ENCODE measurements around the gene HASPIN. TPM values are rescaled to one million over a fixed set of nuclear protein-coding genes. Genes with fewer than 3 reads are reported as not detected.

HASPIN gene
- total RNA-seq, 4 donors from 2014 or later = 0.13 to 0.23 TPM; not detected in 2

DNA sequence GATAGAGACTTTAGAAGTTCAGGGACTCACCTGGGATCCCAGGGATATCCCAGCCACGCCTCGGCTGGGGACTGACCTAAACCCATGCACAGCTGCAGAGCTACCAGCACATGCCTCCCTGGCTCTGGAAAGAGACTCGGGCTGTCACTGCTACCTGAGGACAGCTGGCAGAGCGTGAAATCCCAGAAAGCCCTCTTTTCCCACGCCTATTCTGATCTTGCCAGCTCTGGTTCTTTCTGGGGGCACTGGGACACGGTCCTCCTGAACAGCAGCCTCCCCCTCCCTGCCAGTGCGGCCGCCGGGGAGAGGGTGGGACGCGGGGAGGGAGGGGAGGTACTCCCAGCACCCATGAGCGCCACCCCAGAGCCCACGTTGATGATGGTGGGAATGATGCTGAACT is 38.5 kb upstream of the HASPIN start:
- no CpG with 5 or more reads among the region's 13 CpGs for WGBS
- Histone ChIP-seq H3K36me3 (no peaks in the 10 kb centered on the region), H3K4me3 (no peak overlapping the region), H3K27me3 (peaks cover 0 to 67% (median 3%) of the 10 kb centered on the region in 4 donors), H3K27ac (replicated peaks in 1 of 4) (no peak overlapping the region), H3K9me3 (no peaks in the 10 kb centered on the region), H3K4me1 (peaks cover 0 to 7% (median 3%) of the 10 kb centered on the region in 4 donors)
- intact Hi-C loops (cut with DNase I) = no loop called here
- TF ChIP-seq, protein P1, sequence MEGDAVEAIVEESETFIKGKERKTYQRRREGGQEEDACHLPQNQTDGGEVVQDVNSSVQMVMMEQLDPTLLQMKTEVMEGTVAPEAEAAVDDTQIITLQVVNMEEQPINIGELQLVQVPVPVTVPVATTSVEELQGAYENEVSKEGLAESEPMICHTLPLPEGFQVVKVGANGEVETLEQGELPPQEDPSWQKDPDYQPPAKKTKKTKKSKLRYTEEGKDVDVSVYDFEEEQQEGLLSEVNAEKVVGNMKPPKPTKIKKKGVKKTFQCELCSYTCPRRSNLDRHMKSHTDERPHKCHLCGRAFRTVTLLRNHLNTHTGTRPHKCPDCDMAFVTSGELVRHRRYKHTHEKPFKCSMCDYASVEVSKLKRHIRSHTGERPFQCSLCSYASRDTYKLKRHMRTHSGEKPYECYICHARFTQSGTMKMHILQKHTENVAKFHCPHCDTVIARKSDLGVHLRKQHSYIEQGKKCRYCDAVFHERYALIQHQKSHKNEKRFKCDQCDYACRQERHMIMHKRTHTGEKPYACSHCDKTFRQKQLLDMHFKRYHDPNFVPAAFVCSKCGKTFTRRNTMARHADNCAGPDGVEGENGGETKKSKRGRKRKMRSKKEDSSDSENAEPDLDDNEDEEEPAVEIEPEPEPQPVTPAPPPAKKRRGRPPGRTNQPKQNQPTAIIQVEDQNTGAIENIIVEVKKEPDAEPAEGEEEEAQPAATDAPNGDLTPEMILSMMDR (IDR thresholded peaks at IDR 0.05) = no peak
- TF ChIP-seq EP300 (IDR thresholded peaks at IDR 0.05) (no peak), POLR2A (IDR thresholded peaks at IDR 0.05; ENCODE audit: low read depth) (no peak), POLR2AphosphoS5 (IDR thresholded peaks at IDR 0.05) (no peak)
- no peak for DNase-seq (ENCODE audit: extremely low spot score)

DNA sequence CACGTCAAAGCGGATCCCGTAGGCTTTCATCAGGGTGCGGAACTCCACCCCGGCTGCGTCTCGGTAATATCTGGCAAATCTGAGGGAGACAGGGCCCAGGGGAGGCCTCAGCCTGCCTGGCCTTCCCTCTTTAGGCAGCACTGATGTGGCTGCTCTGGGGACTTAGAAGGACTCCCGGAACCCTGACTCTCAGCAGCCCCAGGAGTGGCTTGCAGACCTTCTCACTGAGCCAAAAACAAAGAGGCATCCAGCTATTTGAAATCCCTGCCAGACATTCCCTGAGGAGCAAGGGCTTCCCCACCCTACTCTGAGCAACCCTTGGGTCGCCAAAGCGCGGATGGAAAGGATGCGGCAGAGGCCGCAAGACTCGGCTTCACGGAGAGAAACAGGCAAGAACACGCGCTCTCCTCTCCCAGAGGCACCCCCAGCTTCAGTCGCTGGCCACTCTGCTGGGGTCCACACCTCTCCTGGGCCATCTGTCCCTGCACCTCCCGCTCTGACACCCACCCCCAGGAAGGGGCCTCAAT is 35.6 kb upstream of the HASPIN start:
- H3K9me3 ChIP-seq = no peaks in the 10 kb centered on the region
- TF ChIP-seq EP300 (IDR thresholded peaks at IDR 0.05) (no peak), POLR2A (IDR thresholded peaks at IDR 0.05; ENCODE audit: low read depth) (no peak), POLR2AphosphoS5 (IDR thresholded peaks at IDR 0.05) (no peak)
- TF ChIP-seq, protein P1 (IDR thresholded peaks at IDR 0.05) = no peak
- H3K36me3 ChIP-seq = no peaks in the 10 kb centered on the region
- H3K27ac ChIP-seq (replicated peaks in 1 of 4) = no peak overlapping the region
- intact Hi-C loops (cut with DNase I) = no loop called here
- H3K4me3 ChIP-seq = no peak overlapping the region
- no peak for DNase-seq (ENCODE audit: extremely low spot score)
- peaks cover 0 to 70% (median 5%) of the 10 kb centered on the region in 4 donors for H3K27me3 ChIP-seq
- WGBS = 66% methylated on average over 12 of the region's 19 CpGs
- H3K4me1 ChIP-seq = peaks cover 0 to 7% (median 3%) of the 10 kb centered on the region in 4 donors

DNA sequence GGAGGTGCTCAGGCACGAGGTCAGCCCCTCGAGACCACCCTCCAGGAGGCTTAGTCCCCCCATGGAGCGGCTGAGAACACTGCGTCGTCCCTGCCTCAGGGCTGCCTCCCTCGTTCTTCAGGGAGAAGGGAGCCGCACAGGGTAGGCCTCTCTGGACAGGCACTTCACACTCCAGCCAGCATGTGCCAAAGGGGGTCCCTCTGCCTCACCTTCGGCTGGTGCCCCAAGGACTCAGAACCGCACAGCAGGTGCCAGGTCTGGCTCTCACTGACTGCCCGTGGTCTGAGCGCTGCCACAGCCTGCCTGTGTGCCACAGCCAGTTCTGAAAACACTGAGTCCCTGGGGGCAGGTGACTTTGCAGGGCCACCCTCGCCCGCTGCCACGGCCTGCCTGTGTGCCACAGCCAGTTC is 34.8 kb upstream of the HASPIN start:
- H3K4me1 ChIP-seq = peaks cover 0 to 7% (median 3%) of the 10 kb centered on the region in 4 donors
- H3K4me3 ChIP-seq = no peak overlapping the region
- intact Hi-C loops (cut with DNase I) = no loop called here
- no peak overlapping the region for H3K27ac ChIP-seq (replicated peaks in 1 of 4)
- H3K36me3 ChIP-seq = no peaks in the 10 kb centered on the region
- TF ChIP-seq POLR2A (IDR thresholded peaks at IDR 0.05; ENCODE audit: low read depth) (no peak), EP300 (IDR thresholded peaks at IDR 0.05) (no peak), POLR2AphosphoS5 (IDR thresholded peaks at IDR 0.05) (no peak)
- TF ChIP-seq, protein P1 (IDR thresholded peaks at IDR 0.05) = no peak
- H3K9me3 ChIP-seq = no peaks in the 10 kb centered on the region
- peaks cover 0 to 70% (median 8%) of the 10 kb centered on the region in 4 donors for H3K27me3 ChIP-seq
- WGBS = 76% methylated on average over 5 of the region's 14 CpGs
- DNase-seq (ENCODE audit: extremely low spot score) = no peak

DNA sequence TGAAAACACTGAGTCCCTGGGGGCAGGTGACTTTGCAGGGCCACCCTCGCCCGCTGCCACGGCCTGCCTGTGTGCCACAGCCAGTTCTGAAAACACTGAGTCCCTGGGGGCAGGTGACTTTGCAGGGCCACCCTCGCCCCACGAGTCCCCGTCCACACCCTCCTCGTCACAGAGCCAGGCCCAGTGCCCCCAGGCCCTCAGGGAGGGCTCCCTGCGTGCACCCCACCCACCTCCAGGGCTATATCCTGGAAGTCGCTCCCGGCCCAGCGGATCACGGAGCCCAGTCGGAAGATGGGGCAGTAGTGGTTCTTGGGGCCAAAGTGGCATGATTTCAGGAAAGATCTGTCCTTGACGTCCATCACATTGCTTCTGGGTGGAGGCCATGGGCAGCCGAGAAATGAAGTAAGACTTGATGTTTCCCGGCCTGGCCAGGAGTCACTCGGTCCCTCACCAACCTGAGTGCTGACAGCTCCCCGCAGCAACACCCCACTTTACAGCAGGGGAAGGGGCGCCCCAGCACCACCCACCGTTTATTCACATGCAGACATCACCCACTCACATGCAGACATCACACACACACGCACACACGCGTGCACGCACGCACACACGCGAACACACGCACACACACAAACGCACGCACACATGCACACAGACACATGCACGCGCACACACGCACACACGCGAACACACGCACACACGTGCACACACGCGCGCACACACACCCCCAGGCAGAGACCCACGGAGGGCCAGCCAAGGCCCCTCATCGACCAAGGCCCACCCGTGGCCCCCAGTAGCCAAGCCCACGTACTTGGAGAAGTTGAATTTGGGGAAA is 34.2 kb upstream of the HASPIN start:
- H3K36me3 ChIP-seq = no peaks in the 10 kb centered on the region
- peaks cover 0 to 9% (median 3%) of the 10 kb centered on the region in 4 donors for H3K4me1 ChIP-seq
- DNase-seq (ENCODE audit: extremely low spot score) = no peak
- no peaks in the 10 kb centered on the region for H3K9me3 ChIP-seq
- H3K27ac ChIP-seq (replicated peaks in 1 of 4) = no peak overlapping the region
- peaks cover 0 to 70% (median 13%) of the 10 kb centered on the region in 4 donors for H3K27me3 ChIP-seq
- intact Hi-C loops (cut with DNase I) = no loop called here
- TF ChIP-seq, protein P1 (IDR thresholded peaks at IDR 0.05) = no peak
- TF ChIP-seq EP300 (IDR thresholded peaks at IDR 0.05) (no peak), POLR2A (IDR thresholded peaks at IDR 0.05; ENCODE audit: low read depth) (no peak), POLR2AphosphoS5 (IDR thresholded peaks at IDR 0.05) (no peak)
- 93% methylated on average over 31 of the region's 44 CpGs for WGBS
- no peak overlapping the region for H3K4me3 ChIP-seq

All from esophagus muscularis mucosa (tissue), 4 donors.